Neural crest cell (in vitro differentiated cells): ENCODE data around the gene PIK3R3. TPM values are rescaled to one million over a fixed set of nuclear protein-coding genes. Genes with fewer than 3 reads are reported as not detected.
"Not testable (repeated sequence)": the region's sequence is repeated elsewhere in the genome, so short reads cannot be mapped to it uniquely, and the experiment has no call there.

ENCODE experiments used
- DNase-seq: peaks from one replicate; pipeline ENCODE4 v3.0.0; 2021; ENCODE audit warnings: low read depth, mixed read lengths, low spot score
- H3K27ac Mint-ChIP-seq: one replicate; pipeline ENCODE4 v1.8.0; 2021; ENCODE audit warnings: mild to moderate bottlenecking, mixed read lengths; ENCODE audit not compliant: unreplicated experiment
- H3K27me3 Mint-ChIP-seq: 2 replicates; pipeline ENCODE4 v1.8.0; 2021; ENCODE audit warnings: low read depth, mild to moderate bottlenecking, mixed read lengths
- H3K36me3 Mint-ChIP-seq: 2 replicates; pipeline ENCODE4 v1.8.0; 2021; ENCODE audit warnings: low read depth, mild to moderate bottlenecking, mixed read lengths
- H3K4me1 Mint-ChIP-seq: 2 replicates; pipeline ENCODE4 v1.8.0; 2021; ENCODE audit warnings: mixed read lengths
- H3K4me3 Mint-ChIP-seq: one replicate; pipeline ENCODE4 v1.8.0; 2021; ENCODE audit warnings: mild to moderate bottlenecking, mixed read lengths
- H3K9me3 Mint-ChIP-seq: 2 replicates; pipeline ENCODE4 v1.8.0; 2021; ENCODE audit warnings: mixed read lengths
- total RNA-seq: library from RNA; stranded (reverse); gene quantifications from 2 replicates; pipeline ENCODE4 v1.2.1, GENCODE V29; 2021
- TF ChIP-seq, protein P1 (sequence below): fragments of 200-600 bp; sonication (generic); conservative IDR thresholded peaks from 2 replicates; pipeline ENCODE4 v1.5.0; 2021; ENCODE audit warnings: antibody characterized with exemption, mild to moderate bottlenecking

The PIK3R3 gene
- total RNA-seq, 1 donor from 2014 or later, result 92.2 TPM

DNA sequence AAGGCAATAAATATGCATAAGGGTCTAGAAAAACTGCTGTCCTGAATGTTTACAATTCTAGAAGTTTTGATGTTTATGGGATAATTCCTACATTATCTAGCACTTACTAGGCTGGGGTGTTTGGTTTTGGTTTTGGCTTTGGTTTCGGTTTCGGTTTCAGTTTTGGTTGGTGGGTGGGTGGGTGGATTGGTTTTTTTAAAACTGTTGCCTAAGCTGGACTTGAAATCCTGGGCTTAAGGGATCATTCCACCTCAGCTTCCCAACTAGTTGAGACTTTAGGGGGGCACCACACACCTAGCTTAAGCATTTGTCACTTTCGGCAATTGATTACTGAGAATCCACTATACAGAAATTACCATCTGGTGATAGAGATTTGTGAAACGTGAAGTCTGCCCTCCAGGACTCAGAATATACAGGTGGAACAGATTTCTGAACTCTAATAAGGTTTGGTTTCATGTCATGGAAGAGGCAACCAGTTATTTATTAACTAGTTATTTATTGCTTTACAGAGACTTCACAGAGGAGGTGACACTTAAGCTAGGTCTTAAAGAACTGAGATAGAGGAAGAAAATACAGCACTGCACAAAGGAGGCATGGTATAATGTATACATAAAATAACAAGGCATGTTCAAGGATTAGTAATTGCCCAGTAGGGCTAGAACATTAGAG lies 69.6 kb downstream of the PIK3R3 start:
- H3K36me3 Mint-ChIP-seq, result peaks cover 22% of the 10 kb centered on the region
- TF ChIP-seq, protein P1, sequence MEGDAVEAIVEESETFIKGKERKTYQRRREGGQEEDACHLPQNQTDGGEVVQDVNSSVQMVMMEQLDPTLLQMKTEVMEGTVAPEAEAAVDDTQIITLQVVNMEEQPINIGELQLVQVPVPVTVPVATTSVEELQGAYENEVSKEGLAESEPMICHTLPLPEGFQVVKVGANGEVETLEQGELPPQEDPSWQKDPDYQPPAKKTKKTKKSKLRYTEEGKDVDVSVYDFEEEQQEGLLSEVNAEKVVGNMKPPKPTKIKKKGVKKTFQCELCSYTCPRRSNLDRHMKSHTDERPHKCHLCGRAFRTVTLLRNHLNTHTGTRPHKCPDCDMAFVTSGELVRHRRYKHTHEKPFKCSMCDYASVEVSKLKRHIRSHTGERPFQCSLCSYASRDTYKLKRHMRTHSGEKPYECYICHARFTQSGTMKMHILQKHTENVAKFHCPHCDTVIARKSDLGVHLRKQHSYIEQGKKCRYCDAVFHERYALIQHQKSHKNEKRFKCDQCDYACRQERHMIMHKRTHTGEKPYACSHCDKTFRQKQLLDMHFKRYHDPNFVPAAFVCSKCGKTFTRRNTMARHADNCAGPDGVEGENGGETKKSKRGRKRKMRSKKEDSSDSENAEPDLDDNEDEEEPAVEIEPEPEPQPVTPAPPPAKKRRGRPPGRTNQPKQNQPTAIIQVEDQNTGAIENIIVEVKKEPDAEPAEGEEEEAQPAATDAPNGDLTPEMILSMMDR, result no peak
- H3K4me1 Mint-ChIP-seq, result no peaks in the 10 kb centered on the region
- DNase-seq, result no peak
- H3K4me3 Mint-ChIP-seq, result no peak overlapping the region
- no peaks in the 10 kb centered on the region for H3K9me3 Mint-ChIP-seq
- H3K27me3 Mint-ChIP-seq, result no peaks in the 10 kb centered on the region
- H3K27ac Mint-ChIP-seq, result no peak overlapping the region

DNA sequence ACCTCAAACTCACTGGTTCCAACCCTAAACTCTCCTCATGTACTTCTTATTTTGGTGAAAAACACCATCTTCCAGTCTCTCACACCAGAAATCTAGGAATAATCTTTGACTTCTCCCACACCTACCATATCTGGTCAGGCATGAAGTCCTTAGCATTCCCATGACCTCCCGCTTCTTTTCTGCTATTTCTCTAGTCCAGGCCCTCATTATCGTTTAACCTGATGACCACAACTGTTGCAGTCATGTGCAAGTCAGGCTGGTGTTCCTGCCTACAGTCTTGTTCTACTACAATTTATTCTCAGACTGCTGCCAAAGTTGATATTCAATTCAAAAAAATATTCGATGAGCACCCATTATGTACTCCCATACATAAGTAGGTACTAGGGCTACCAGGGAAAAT lies 71.3 kb downstream of the PIK3R3 start:
- H3K27me3 Mint-ChIP-seq, result no peaks in the 10 kb centered on the region
- DNase-seq, result no peak
- H3K36me3 Mint-ChIP-seq, result peaks cover 32% of the 10 kb centered on the region
- TF ChIP-seq, protein P1, result no peak
- peaks cover 4% of the 10 kb centered on the region for H3K4me1 Mint-ChIP-seq
- no peak overlapping the region for H3K4me3 Mint-ChIP-seq
- no peaks in the 10 kb centered on the region for H3K9me3 Mint-ChIP-seq
- no peak overlapping the region for H3K27ac Mint-ChIP-seq

DNA sequence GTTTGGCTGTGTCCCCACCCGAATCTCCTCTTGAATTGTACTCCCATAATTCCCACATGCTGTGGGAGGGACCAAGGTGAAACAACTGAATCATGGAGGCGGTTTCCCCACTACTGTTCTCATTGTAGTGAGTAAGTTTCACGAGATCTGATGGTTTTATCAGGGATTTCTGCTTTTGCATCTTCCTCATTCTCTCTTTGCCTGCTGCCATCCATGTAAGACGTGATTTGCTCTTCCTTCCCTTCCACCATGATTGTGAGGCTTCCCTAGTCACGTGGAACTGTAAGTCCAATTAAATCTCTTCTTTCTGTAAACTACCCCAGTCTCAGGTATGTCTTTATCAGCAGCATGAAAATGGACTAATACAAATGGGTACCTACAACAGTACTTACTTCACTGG lies 73.5 kb downstream of the PIK3R3 start:
- Mint-ChIP-seq H3K9me3 (no peaks in the 10 kb centered on the region), H3K27ac (no peak overlapping the region), H3K4me1 (peaks cover 4% of the 10 kb centered on the region), H3K36me3 (peaks cover 41% of the 10 kb centered on the region), H3K27me3 (no peaks in the 10 kb centered on the region), H3K4me3 (no peak overlapping the region)
- DNase-seq, result no peak
- TF ChIP-seq, protein P1, result no peak

DNA sequence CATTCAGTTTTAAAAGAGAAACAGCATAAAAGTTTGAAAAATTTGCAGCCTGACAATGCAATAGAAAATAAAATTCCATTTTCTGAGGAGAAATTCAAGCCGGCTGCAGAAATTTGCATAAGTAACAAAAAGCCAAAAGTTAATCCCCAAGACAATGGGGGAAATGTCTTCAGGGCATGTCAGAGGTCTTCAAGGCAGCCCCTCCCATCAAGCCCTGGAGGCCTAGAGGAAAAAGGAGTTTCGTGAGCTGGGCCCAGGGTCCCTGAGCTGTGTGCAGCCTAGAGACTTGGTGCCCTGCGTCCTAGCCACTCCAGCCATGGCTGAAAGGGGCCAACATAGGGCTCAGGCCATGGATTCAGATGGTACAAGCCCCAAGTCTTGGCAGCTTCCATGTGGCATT lies 74.6 kb downstream of the PIK3R3 start:
- TF ChIP-seq, protein P1, result no peak
- Mint-ChIP-seq H3K27me3 (no peaks in the 10 kb centered on the region), H3K27ac (no peak overlapping the region), H3K9me3 (no peaks in the 10 kb centered on the region), H3K4me3 (no peak overlapping the region), H3K36me3 (peaks cover 42% of the 10 kb centered on the region), H3K4me1 (peaks cover 4% of the 10 kb centered on the region)
- DNase-seq, result no peak

DNA sequence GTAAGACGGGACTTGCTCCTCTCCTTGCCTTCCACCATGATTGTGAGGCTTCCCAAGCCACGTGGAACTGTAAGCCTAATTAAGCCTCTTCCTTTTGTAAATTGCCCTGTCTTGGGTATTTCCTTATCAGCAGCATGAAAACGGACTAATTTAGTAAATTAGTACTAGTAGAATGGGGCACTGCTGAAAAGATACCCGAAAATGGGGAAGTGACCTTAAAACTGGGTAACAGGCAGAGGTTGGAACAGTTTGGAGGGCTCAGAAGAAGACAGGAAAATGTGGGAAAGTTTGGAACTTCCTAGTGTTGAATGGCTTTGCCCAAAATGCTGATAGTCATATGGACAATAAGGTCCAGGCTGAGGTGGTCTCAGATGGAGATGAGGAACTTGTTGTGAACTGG lies 75.2 kb downstream of the PIK3R3 start:
- H3K36me3 Mint-ChIP-seq, result peaks cover 40% of the 10 kb centered on the region
- H3K27me3 Mint-ChIP-seq, DNase-seq, H3K9me3 Mint-ChIP-seq, H3K4me3 Mint-ChIP-seq, H3K27ac Mint-ChIP-seq, H3K4me1 Mint-ChIP-seq: not testable (repeated sequence)

DNA sequence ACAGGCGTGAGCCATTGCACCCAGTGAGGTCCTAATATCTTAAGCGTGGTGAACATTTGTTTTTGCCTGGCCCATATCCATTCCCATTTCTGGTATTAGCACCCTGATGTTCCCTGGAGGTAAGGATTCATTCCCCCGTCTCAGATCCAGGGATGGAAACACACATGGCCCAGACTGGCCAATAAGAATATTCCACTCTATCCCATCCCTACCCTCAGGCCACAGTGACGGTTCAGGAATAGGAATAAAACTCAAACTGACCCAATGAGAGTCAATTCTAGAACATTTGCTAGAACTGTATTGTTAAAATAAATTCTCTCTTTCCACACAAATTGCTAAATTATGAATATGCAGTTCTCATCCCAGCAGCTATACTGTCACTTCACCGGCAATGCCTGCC lies 76.1 kb downstream of the PIK3R3 start:
- Mint-ChIP-seq H3K4me3 (no peak overlapping the region), H3K27ac (no peak overlapping the region), H3K27me3 (no peaks in the 10 kb centered on the region), H3K9me3 (no peaks in the 10 kb centered on the region), H3K36me3 (peaks cover 37% of the 10 kb centered on the region), H3K4me1 (peaks cover 4% of the 10 kb centered on the region)
- no peak for DNase-seq
- TF ChIP-seq, protein P1, result no peak
